Activated T-cell treated with anti-CD3 and anti-CD28 coated beads, Interleukin-2, amount 50 U/mL, for 1 hour (primary cell): ENCODE results near the gene LBHD2.
"Not testable (repeated sequence)": the region's sequence is repeated elsewhere in the genome, so short reads cannot be mapped to it uniquely, and the experiment has no call there.

Source experiments
- DNase-seq: peaks from one replicate; pipeline ENCODE4 v3.0.0-alpha.2; 2020

The LBHD2 gene

GRCh38 chr14:103107455-103107854, 23.4 kb downstream of the LBHD2 start:
- DNase-seq = no peak

GRCh38 chr14:103107941-103108748, 24.1 kb downstream of the LBHD2 start:
- no peak for DNase-seq

GRCh38 chr14:103108749-103109207, 24.8 kb downstream of the LBHD2 start:
- no peak for DNase-seq

- no peak for DNase-seq
Measured at GRCh38 chr14:103109535-103110441, 25.8 kb downstream of the LBHD2 start.

- DNase-seq = no peak
Measured at GRCh38 chr14:103110681-103111231, 26.7 kb downstream of the LBHD2 start.

GRCh38 chr14:103111232-103111868, 27.3 kb downstream of the LBHD2 start:
- DNase-seq = no peak

- DNase-seq = no peak
Measured at GRCh38 chr14:103112400-103113243, 28.6 kb downstream of the LBHD2 start.

- no peak for DNase-seq
Measured at GRCh38 chr14:103113303-103113702, 29.3 kb downstream of the LBHD2 start.

GRCh38 chr14:103113774-103114173, 29.8 kb downstream of the LBHD2 start:
- DNase-seq = no peak

GRCh38 chr14:103115086-103115679, 31.2 kb downstream of the LBHD2 start:
- DNase-seq = not testable (repeated sequence)

- DNase-seq = no peak
Measured at GRCh38 chr14:103115845-103116572, 32.0 kb downstream of the LBHD2 start.

- DNase-seq = no peak
Measured at GRCh38 chr14:103116636-103117035, 32.6 kb downstream of the LBHD2 start.

GRCh38 chr14:103117499-103117898, 33.5 kb downstream of the LBHD2 start:
- not testable (repeated sequence) for DNase-seq

- DNase-seq = no peak
Measured at GRCh38 chr14:103118018-103118662, 34.1 kb downstream of the LBHD2 start.

GRCh38 chr14:103118663-103119404, 34.8 kb downstream of the LBHD2 start:
- no peak for DNase-seq

- DNase-seq = not testable (repeated sequence)
Measured at GRCh38 chr14:103119527-103119926, 35.5 kb downstream of the LBHD2 start.

- no peak for DNase-seq
Measured at GRCh38 chr14:103121121-103121845, 37.3 kb downstream of the LBHD2 start.

GRCh38 chr14:103121846-103122584, 38.0 kb downstream of the LBHD2 start:
- DNase-seq = no peak
